Anterior cingulate cortex (tissue), 58 donors: ENCODE data around the gene PRR14L.
"Not testable (repeated sequence)": the region's sequence is repeated elsewhere in the genome, so short reads cannot be mapped to it uniquely, and the experiment has no call there.

Source experiments
- DNase-seq, 58 donors: peaks; one replicate each; lab custom pipeline; 2025; lab: John Stamatoyannopoulos, UW

Gene PRR14L

GRCh38 chr22:31742115-31742514 is 7.8 kb downstream of the PRR14L start:
- DNase-seq = no peak

GRCh38 chr22:31740314-31740713 is 9.6 kb downstream of the PRR14L start:
- not testable (repeated sequence) for DNase-seq

DNA sequence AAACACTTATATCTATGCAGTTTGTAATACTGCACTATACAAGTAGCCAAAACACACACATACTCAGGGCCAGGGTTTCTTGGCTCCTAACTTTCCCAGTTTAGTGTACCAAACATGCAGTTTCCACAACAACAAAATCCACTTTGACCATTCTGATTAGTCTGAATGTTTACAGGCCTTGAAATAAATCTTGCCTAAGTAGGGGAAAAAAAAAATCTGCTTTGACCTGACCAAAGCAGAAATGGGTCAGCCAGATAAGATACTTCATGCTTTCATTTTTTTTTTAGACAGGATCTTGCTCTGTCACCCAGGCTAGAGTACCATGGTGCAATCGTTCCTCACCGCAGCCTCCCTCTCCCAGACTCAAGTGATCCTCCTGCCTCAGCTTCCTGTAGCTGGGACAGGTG is 10.1 kb downstream of the PRR14L start:
- DNase-seq = no peak

GRCh38 chr22:31738566-31738965 is 11.4 kb downstream of the PRR14L start:
- no peak for DNase-seq

DNA sequence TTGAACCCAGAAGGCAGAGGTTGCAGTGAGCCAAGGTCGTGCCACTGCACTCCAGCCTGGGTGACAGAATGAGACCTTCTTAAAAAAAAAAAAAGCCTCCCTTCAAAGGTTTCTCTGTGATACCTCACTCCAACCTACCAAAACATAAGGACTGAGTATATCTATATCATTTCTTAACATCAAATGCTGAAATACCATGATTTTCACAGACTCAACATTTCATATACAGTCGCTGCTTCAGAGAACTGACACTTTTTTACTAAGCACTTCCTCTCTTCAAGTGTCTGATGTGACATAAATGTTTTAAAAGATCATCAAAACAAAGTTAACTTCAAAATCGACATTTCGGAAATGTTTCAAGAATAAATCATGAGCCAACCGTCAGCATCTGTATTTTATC is 12.0 kb downstream of the PRR14L start:
- no peak for DNase-seq

- DNase-seq = no peak
These were observed 13.5 kb downstream of the PRR14L start for GRCh38 chr22:31736458-31736857.

GRCh38 chr22:31734512-31734911 is 15.4 kb downstream of the PRR14L start:
- no peak for DNase-seq

DNA sequence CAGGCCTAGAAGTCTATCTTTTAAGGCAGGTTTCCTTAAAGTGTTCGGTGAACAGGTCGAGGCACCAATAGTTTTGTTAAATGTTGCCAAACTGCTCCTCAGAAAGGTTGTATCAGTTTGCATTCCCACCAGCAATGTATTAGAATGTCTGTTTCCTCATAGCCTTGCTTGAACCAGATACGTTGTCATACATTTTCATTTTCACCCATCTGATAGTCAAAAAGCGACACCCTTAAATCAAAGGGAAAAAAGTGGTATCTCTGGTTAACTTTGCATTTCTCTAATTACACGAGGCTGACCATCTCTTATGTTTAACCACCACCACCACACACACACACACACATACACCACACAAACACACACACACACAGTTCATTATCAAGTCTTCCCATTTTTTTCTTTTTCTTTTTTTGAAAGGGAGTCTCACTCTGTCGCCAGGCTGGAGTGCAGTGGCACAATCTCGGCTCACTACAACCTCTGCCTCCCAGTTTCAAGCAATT is 16.3 kb downstream of the PRR14L start:
- DNase-seq = no peak

- DNase-seq = no peak
These were observed 17.7 kb downstream of the PRR14L start for GRCh38 chr22:31732089-31732829.

DNA sequence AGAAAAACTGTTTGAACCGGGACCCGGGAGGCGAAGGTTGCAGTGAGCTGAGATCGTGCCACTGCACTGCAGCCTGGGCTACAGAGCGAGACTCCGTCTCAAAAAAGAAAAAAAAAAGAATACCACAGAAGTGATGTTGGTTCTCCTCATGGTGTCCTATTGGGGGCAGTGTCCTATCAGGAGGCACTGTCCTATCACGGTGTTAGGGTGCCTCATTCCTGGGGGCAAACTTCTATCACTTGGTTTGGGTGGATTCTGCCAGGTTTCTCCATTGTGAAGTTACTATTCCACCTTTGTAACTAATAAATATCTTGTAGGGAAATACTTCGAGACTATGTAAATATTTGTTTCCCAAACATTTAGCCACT is 19.6 kb downstream of the PRR14L start:
- no peak for DNase-seq

DNA sequence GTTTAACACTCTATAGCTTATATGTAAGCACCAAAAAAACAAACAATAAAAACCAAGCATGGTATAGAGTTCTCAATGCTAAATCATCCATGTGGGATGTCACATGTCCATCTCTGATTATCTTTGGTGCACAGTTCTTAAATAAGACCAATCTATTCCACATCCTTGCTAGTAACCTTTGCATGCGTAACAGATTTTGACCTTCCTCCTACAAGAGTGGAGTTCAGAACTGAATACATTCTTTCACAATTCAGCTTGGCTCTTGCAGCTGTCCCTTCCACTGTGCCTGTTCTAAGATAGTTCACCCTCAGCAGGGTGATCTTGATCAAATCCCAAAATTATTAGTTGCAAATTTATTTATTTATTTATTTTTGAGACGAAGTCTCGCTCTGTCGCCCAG is 21.1 kb downstream of the PRR14L start:
- DNase-seq = no peak

DNA sequence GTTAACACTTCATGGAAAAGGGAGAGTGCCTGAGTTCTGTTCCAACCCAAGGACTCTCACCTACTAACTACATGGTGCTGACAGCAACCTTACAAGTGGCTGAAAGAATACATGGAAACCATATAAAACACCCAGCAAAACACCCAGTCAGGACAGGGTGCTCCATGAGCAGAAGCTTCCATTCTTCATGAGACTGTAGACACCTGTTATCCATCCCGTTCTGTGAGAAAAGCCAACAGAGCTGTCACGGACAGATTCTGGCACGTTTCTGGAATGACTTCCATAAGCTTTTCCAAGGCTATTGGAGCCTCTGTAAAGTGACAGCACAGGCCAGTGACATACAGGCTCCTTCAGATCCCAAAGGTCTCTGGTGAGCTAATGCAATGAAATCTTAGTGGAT is 23.2 kb downstream of the PRR14L start:
- no peak for DNase-seq

DNA sequence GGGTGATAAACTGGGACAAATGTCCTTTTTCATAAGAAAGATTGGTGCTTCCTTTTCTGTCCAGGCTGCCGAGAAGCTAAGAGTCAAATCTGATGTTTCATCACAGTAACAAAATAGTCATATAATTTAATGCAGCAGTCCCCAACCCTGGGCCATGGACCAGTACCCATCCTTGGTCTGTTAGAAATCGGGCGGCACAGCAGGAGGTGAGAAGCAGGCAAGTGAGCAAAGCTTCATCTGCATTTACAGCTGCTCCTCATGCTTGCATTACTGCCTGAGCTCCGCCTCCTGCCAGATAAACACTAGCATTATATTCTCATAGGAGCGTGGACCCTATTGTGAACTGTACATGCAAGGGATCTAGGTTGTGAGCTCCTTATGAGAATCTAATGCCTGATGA is 26.2 kb downstream of the PRR14L start:
- no peak for DNase-seq

DNA sequence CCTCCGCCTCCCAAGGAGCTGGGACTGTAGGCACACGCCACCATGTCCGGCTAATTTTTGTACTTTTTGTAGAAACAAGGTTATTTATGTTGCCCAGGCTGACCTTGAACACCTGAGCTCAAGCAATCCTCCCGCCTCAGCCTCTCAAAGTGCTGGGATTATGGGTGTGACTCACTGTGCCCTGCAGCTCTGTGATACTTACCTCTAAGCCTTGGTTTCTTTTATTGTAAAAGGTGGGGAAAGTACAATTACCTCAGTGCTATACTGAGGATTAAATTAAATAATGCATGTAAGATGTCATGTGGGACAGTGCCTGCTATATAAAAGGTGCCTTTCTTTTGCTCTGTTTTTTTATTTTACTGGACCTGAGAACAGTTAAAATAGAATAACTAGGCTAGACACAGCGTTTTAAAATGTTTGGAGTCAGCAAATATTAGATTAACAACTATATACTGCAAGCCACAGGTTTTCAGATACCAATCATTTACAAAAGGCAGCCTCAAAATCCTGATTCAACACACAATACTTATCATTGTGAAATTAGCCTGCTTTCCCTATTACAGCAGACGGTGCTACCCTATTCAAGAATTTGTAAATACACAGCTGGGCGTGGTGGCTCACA is 30.0 kb downstream of the PRR14L start:
- no peak for DNase-seq

GRCh38 chr22:31715147-31715778 is 34.7 kb downstream of the PRR14L start:
- no peak for DNase-seq

- not testable (repeated sequence) for DNase-seq
These were observed 38.7 kb downstream of the PRR14L start for GRCh38 chr22:31711226-31711625.

DNA sequence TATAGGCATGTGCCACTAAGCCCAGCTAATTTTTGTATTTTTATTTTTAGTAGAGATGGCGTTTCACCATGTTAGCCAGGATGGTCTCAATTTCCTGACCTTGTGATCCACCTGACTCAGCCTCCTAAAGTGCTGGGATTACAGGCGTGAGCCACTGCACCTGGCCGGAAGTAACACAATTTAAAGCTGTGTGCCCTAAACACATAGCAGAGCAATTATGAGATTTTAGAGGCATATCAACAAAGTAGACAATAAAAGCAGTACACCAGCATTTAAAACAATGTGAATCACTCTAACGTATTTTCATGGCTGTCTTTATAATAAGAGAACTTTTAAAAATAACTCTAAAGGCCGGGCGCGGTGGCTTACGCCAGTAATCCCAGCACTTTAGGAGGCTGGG is 42.4 kb downstream of the PRR14L start:
- no peak for DNase-seq

GRCh38 chr22:31695423-31695822 is 54.5 kb downstream of the PRR14L start:
- DNase-seq = no peak

GRCh38 chr22:31694046-31694445 is 55.9 kb downstream of the PRR14L start:
- DNase-seq = not testable (repeated sequence)

DNA sequence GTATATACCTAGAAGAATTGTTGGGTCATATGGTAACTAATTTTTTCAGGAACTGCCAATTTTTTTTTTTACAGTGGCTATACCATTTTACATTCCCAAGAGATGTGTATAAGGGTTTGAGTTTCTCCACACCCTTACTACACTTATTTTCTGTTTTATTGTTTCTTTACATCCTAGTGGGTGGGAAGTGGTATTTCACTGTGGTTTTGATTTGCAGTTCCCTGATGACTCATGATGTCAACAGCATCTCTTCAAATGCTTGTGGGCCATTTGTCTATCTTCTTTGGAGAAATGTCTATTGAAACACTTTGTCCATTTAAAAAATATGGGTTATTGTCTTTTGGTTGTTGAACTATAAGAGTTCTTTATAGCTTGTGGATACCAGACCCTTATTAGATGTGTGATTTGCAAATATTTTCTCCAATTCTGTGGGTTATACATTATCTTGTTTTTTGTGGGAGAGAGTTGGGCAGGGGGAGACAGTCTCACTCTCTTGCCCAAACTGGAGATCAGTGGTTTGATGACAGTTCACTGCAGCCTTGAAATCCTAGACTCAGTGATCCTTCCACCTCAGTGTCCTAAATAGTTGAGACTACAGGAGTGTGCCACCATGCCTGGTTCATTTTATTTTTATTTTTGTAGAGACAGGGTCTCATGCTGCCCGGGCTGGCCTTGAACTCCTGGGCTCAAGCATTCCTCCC is 57.6 kb downstream of the PRR14L start:
- DNase-seq = no peak

- no peak for DNase-seq
These were observed 58.5 kb downstream of the PRR14L start for GRCh38 chr22:31691408-31691807.
